ENCODE measurements around the gene PIAS1.

Gene PIAS1

GRCh38 chr15:68150187-68150586 lies 96.1 kb downstream of the PIAS1 start:
- TF ChIP-seq CTCF (IDR thresholded peaks at IDR 0.05; ENCODE audit: borderline replicate concordance, insufficient read depth, low read depth, low read length) = no peak
- H3K4me3 ChIP-seq (ENCODE audit: low read depth, low read length) = no peak overlapping the region

- TF ChIP-seq CTCF (IDR thresholded peaks at IDR 0.05; ENCODE audit: borderline replicate concordance, insufficient read depth, low read depth, low read length) = no peak
- H3K4me3 ChIP-seq (ENCODE audit: low read depth, low read length) = no peak overlapping the region
Measured at GRCh38 chr15:68151277-68151676, 97.2 kb downstream of the PIAS1 start.

DNA sequence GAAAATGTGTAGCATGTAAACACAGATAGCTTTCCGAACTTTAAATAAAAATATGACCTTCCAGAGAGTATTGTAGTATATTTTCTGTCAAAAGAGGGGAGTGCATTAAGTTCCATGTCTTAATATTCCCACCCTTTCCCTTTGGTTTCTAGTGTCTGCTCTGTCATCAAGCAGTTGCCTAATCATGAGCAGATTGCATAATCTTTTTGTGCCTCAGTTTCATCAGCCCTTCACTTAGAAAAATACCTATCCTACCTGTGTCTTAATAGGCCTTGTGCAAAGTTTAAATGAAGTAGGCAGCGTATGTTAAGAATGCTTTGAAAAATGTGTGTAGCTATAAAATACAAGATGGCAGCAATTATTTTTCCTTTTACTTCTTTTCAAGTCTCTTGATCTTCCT lies 98.2 kb downstream of the PIAS1 start:
- no peak overlapping the region for H3K4me3 ChIP-seq (ENCODE audit: low read depth, low read length)
- TF ChIP-seq CTCF (IDR thresholded peaks at IDR 0.05; ENCODE audit: borderline replicate concordance, insufficient read depth, low read depth, low read length) = no peak

DNA sequence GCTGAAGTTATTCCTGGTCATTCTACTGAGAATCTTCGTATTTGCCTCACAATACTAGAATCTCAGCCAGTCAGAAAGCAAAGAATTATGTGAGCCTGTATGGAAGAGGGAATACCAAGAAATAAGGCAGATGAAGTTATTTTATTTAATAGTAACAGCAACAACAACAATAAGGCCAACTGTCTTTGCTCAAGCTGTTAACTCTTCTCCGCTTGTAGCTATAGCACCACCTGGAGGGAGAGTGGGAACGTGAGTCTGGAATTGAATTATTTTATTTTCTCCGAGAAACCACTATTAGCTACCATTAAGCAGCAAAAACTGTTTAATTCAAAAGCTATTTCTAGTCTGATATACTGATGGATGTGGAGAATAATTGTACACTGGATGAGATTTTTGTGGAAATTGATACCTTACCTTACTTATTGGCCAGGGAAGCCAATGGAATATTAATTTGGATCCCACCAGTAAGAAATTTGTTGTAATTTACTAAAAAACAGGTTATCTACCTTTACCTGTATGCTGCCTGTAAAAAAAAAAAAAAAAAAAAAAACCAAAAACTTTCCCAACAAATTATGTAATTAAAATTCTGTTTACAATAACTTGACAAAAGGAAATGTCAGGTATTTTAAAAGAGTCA lies 100.9 kb downstream of the PIAS1 start:
- H3K4me3 ChIP-seq (ENCODE audit: low read depth, low read length) = no peak overlapping the region
- TF ChIP-seq CTCF (IDR thresholded peaks at IDR 0.05; ENCODE audit: borderline replicate concordance, insufficient read depth, low read depth, low read length) = peak; percentile 54

- TF ChIP-seq CTCF (IDR thresholded peaks at IDR 0.05; ENCODE audit: borderline replicate concordance, insufficient read depth, low read depth, low read length) = no peak
- no peak overlapping the region for H3K4me3 ChIP-seq (ENCODE audit: low read depth, low read length)
Measured at GRCh38 chr15:68157074-68157473, 103.0 kb downstream of the PIAS1 start.

- TF ChIP-seq CTCF (IDR thresholded peaks at IDR 0.05; ENCODE audit: borderline replicate concordance, insufficient read depth, low read depth, low read length) = no peak
- H3K4me3 ChIP-seq (ENCODE audit: low read depth, low read length) = no peak overlapping the region
Measured at GRCh38 chr15:68158046-68158628, 104.0 kb downstream of the PIAS1 start.

GRCh38 chr15:68163191-68163590 lies 109.1 kb downstream of the PIAS1 start:
- H3K4me3 ChIP-seq (ENCODE audit: low read depth, low read length) = no peak overlapping the region
- TF ChIP-seq CTCF (IDR thresholded peaks at IDR 0.05; ENCODE audit: borderline replicate concordance, insufficient read depth, low read depth, low read length) = no peak

Data from GM12875 (cell line).